Activated T-helper 9 cell treated with anti-CD3 and anti-CD28 coated beads, Interleukin-2, amount 50 U/mL, for 16 hours (primary cell): Measurements from ENCODE around the gene CYP2R1.
A peak's percentile ranks its signal among the peaks of the same experiment; 100 is the strongest.
"Not testable (repeated sequence)": the region's sequence is repeated elsewhere in the genome, so short reads cannot be mapped to it uniquely, and the experiment has no call there.

Experiments
- DNase-seq: peaks from one replicate; pipeline ENCODE4 v3.0.0-alpha.2; 2020; ENCODE audit warnings: low read depth

CYP2R1 gene

GRCh38 chr11:14891143-14892035, 642 bp downstream of the CYP2R1 start:
- peak; percentile 76 for DNase-seq

- no peak for DNase-seq
Observed at GRCh38 chr11:14886513-14886912, 5.5 kb downstream of the CYP2R1 start.

- DNase-seq = no peak
Observed at GRCh38 chr11:14884667-14885273, 7.3 kb downstream of the CYP2R1 start.

GRCh38 chr11:14883683-14884082, 8.3 kb downstream of the CYP2R1 start:
- not testable (repeated sequence) for DNase-seq

GRCh38 chr11:14882196-14882595, 9.8 kb downstream of the CYP2R1 start:
- DNase-seq = no peak

- no peak for DNase-seq
Observed at GRCh38 chr11:14881576-14882193, 10.3 kb downstream of the CYP2R1 start.

- no peak for DNase-seq
Observed at GRCh38 chr11:14875163-14875562, 16.9 kb downstream of the CYP2R1 start.

- DNase-seq = no peak
Observed at GRCh38 chr11:14873632-14874031, 18.4 kb downstream of the CYP2R1 start.

GRCh38 chr11:14872032-14872431, 20.0 kb downstream of the CYP2R1 start:
- DNase-seq = no peak

- not testable (repeated sequence) for DNase-seq
Observed at GRCh38 chr11:14863775-14864174, 28.3 kb downstream of the CYP2R1 start.

GRCh38 chr11:14861680-14862079, 30.4 kb downstream of the CYP2R1 start:
- DNase-seq = no peak

- no peak for DNase-seq
Observed at GRCh38 chr11:14860511-14860910, 31.5 kb downstream of the CYP2R1 start.

GRCh38 chr11:14858404-14858803, 33.6 kb downstream of the CYP2R1 start:
- no peak for DNase-seq

GRCh38 chr11:14857621-14858020, 34.4 kb downstream of the CYP2R1 start:
- no peak for DNase-seq

GRCh38 chr11:14855890-14856289, 36.1 kb downstream of the CYP2R1 start:
- no peak for DNase-seq

GRCh38 chr11:14854057-14854456, 38.0 kb downstream of the CYP2R1 start:
- no peak for DNase-seq

GRCh38 chr11:14852571-14853177, 39.4 kb downstream of the CYP2R1 start:
- DNase-seq = no peak

- DNase-seq = no peak
Observed at GRCh38 chr11:14842002-14842401, 50.0 kb downstream of the CYP2R1 start.

- no peak for DNase-seq
Observed at GRCh38 chr11:14835496-14836492, 56.2 kb downstream of the CYP2R1 start.
